ENCODE results near the gene NXPH4. TPM values are rescaled to one million over a fixed set of nuclear protein-coding genes. Genes with fewer than 3 reads are reported as not detected.

The NXPH4 gene
- total RNA-seq, 1 donor from 2014 or later = 6.7 TPM

GRCh38 chr12:57219993-57220754 is 3.6 kb downstream of the NXPH4 start:
- no peak for ATAC-seq

GRCh38 chr12:57220770-57221168 is 4.2 kb downstream of the NXPH4 start:
- no peak for ATAC-seq

- no peak for ATAC-seq
These were observed 4.7 kb downstream of the NXPH4 start for GRCh38 chr12:57221169-57221917.

GRCh38 chr12:57222286-57223190 is 5.9 kb downstream of the NXPH4 start:
- ATAC-seq = no peak

GRCh38 chr12:57223191-57224165 is 6.9 kb downstream of the NXPH4 start:
- ATAC-seq = no peak

GRCh38 chr12:57224278-57224972 is 7.8 kb downstream of the NXPH4 start:
- ATAC-seq = no peak

GRCh38 chr12:57224973-57225679 is 8.5 kb downstream of the NXPH4 start:
- peak; percentile 24 for ATAC-seq

GRCh38 chr12:57225680-57226210 is 9.2 kb downstream of the NXPH4 start:
- ATAC-seq = no peak

- no peak for ATAC-seq
These were observed 10.2 kb downstream of the NXPH4 start for GRCh38 chr12:57226588-57227314.

GRCh38 chr12:57227315-57228115 is 10.9 kb downstream of the NXPH4 start:
- peak; percentile 27 for ATAC-seq

GRCh38 chr12:57229046-57229633 is 12.5 kb downstream of the NXPH4 start:
- no peak for ATAC-seq

- ATAC-seq = peak; percentile 50
These were observed 13.2 kb downstream of the NXPH4 start, which contains the start of gene SHMT2 for GRCh38 chr12:57229634-57230380. Gene SHMT2 (plus strand): TSS chr12:57229711. CDS start chr12:57229779, 68 bp downstream.

GRCh38 chr12:57230381-57231155 is 14.0 kb downstream of the NXPH4 start:
- ATAC-seq = no peak

GRCh38 chr12:57231276-57232021 is 14.9 kb downstream of the NXPH4 start:
- ATAC-seq = no peak

- ATAC-seq = peak; percentile 1
These were observed 15.7 kb downstream of the NXPH4 start for GRCh38 chr12:57232156-57232756.

Data from esophagus mucosa (tissue), 1 donor.